Mucosa of descending colon (tissue), 3 donors: ENCODE results near the gene ALDH1B1. TPM values are rescaled to one million over a fixed set of nuclear protein-coding genes. Genes with fewer than 3 reads are reported as not detected.

Experiments used
- ATAC-seq: fragments of 200-7000 bp; cut with Tn5 transposase; one replicate; pipeline ENCODE4 v1.9.1; 2020; ENCODE audit warnings: mild to moderate bottlenecking, moderate library complexity
- DNase-seq, 3 donors: peaks; one replicate each; pipeline ENCODE4 v3.0.0-alpha.2; 2020
- H3K36me3 ChIP-seq: fragments of 200-600 bp; one replicate; pipeline ENCODE4 v1.8.0; 2021; ENCODE audit warnings: low read depth, mild to moderate bottlenecking
- H3K4me1 ChIP-seq: fragments of 200-600 bp; one replicate; pipeline ENCODE4 v1.8.0; 2021; ENCODE audit warnings: low read depth, mild to moderate bottlenecking
- H3K4me3 ChIP-seq: fragments of 200-600 bp; one replicate; pipeline ENCODE4 v1.8.0; 2021; ENCODE audit warnings: mild to moderate bottlenecking
- H3K9me3 ChIP-seq: fragments of 200-600 bp; one replicate; pipeline ENCODE4 v1.8.0; 2021; ENCODE audit warnings: mild to moderate bottlenecking
- CTCF ChIP-seq: fragments of 200-600 bp; IDR thresholded peaks from one replicate; pipeline ENCODE4 v1.8.0; 2022; ENCODE audit warnings: antibody characterized with exemption, mild to moderate bottlenecking
- intact Hi-C, 2 donors: fragments of 100-400 bp; cut with DNase I in 1 of 2; cut with micrococcal nuclease in 1 of 2; formaldehyde crosslinking; loops; one replicate each; pipeline versions ENCODE4 v1.11.0 to v1.11.1; 2022; cut with DNase I, micrococcal nuclease
- total RNA-seq, 3 donors: library from RNA; stranded (reverse); fragmentation: NEBNext Ultra II Directional in 2 of 3; extraction: Animal tissue kit (Norgen Biotek cat#: 25700) in 2 of 3; gene quantifications; one replicate each; pipeline versions ENCODE4 v1.2.1 to v1.2.4, GENCODE V29; 2021 to 2023
- donor health status: DM: no; HTN: no; CAD: no; lungs with moderate emphysema.
- donor health status: DM: no; HTN: no; CAD: no.
- donor health status: DM: no; HTN: yes; CAD: no.

Gene ALDH1B1
- total RNA-seq, 3 donors from 2014 or later = 39.5 to 58.1 (median 52.5) TPM

GRCh38 chr9:38443181-38443580 is 50.7 kb downstream of the ALDH1B1 start:
- no peaks in the 10 kb centered on the region for H3K36me3 ChIP-seq
- H3K9me3 ChIP-seq = no peaks in the 10 kb centered on the region
- TF ChIP-seq CTCF = no peak
- H3K4me3 ChIP-seq = no peak overlapping the region
- intact Hi-C loops = no loop called here
- H3K4me1 ChIP-seq = no peaks in the 10 kb centered on the region
- DNase-seq (no peak), ATAC-seq (peak; percentile 28)

GRCh38 chr9:38443597-38443996 is 51.1 kb downstream of the ALDH1B1 start:
- Histone ChIP-seq H3K36me3 (no peaks in the 10 kb centered on the region), H3K4me3 (no peak overlapping the region), H3K4me1 (no peaks in the 10 kb centered on the region), H3K9me3 (no peaks in the 10 kb centered on the region)
- ATAC-seq = no peak
- DNase-seq = no peak
- intact Hi-C loops = no loop called here
- no peak for TF ChIP-seq CTCF

- Histone ChIP-seq H3K4me1 (no peaks in the 10 kb centered on the region), H3K4me3 (no peak overlapping the region), H3K9me3 (no peaks in the 10 kb centered on the region), H3K36me3 (no peaks in the 10 kb centered on the region)
- DNase-seq = no peak
- intact Hi-C loops = no loop called here
- TF ChIP-seq CTCF = no peak
- ATAC-seq = no peak
These were observed 52.9 kb downstream of the ALDH1B1 start for GRCh38 chr9:38445154-38446043.

- intact Hi-C loops = no loop called here
- no peak for DNase-seq
- H3K4me3 ChIP-seq = no peak overlapping the region
- no peak for TF ChIP-seq CTCF
- no peaks in the 10 kb centered on the region for H3K36me3 ChIP-seq
- H3K9me3 ChIP-seq = no peaks in the 10 kb centered on the region
- no peaks in the 10 kb centered on the region for H3K4me1 ChIP-seq
- ATAC-seq = no peak
These were observed 55.2 kb downstream of the ALDH1B1 start for GRCh38 chr9:38447703-38448102.

Other genes with a start within 250 kb of the ALDH1B1 start
- gene IGFBPL1, start 31.8 kb downstream of the ALDH1B1 start, total RNA-seq = under 1 TPM in 2 of 3 donors, not detected in 1; 0.38 to 0.63 TPM
- gene ANKRD18A, start 227.9 kb downstream of the ALDH1B1 start, total RNA-seq = 10 to 100 TPM in 2 of 3 donors, 1 to 10 TPM in 1; 5.9 to 19.2 (median 15.9) TPM